Upper lobe of right lung (tissue), 1 donor: ENCODE measurements around the gene EHD1. TPM values are rescaled to one million over a fixed set of nuclear protein-coding genes. Genes with fewer than 3 reads are reported as not detected.

Experiments
- ATAC-seq: fragments of 200-7000 bp; cut with Tn5 transposase; one replicate; pipeline ENCODE4 v1.9.1; 2020; ENCODE audit warnings: mild to moderate bottlenecking, moderate library complexity
- DNase-seq: peaks from one replicate; pipeline ENCODE4 v3.0.0-alpha.2; 2020
- H3K27ac ChIP-seq: fragments of 200-600 bp; one replicate; pipeline ENCODE4 v1.8.0; 2022
- H3K27me3 ChIP-seq: fragments of 200-600 bp; one replicate; pipeline ENCODE4 v1.8.0; 2022; ENCODE audit warnings: mild to moderate bottlenecking
- H3K36me3 ChIP-seq: fragments of 200-600 bp; one replicate; pipeline ENCODE4 v1.8.0; 2022
- H3K4me1 ChIP-seq: fragments of 200-600 bp; one replicate; pipeline ENCODE4 v1.8.0; 2022
- H3K4me3 ChIP-seq: fragments of 200-600 bp; one replicate; pipeline ENCODE4 v1.8.0; 2022; ENCODE audit warnings: mild to moderate bottlenecking
- H3K9me3 ChIP-seq: fragments of 200-600 bp; one replicate; pipeline ENCODE4 v1.8.0; 2022
- intact Hi-C: fragments of 100-400 bp; cut with DNase I; formaldehyde crosslinking; loops from one replicate; pipeline ENCODE4 v1.11.0; 2022
- total RNA-seq: library from RNA; stranded (reverse); fragmentation: NEBNext Ultra II Directional; extraction: Animal tissue kit (Norgen Biotek cat#: 25700); gene quantifications from one replicate; pipeline ENCODE4 v1.2.1, GENCODE V29; 2021
- TF ChIP-seq, protein P1 (sequence below): fragments of 200-600 bp; IDR thresholded peaks from one replicate; pipeline ENCODE4 v1.8.0; 2022; ENCODE audit warnings: antibody characterized with exemption
- donor health status: DM: no; HTN: yes; CAD: no; lungs with severe emphysema.

The EHD1 gene
- total RNA-seq, 1 donor from 2014 or later = 94.6 TPM

DNA sequence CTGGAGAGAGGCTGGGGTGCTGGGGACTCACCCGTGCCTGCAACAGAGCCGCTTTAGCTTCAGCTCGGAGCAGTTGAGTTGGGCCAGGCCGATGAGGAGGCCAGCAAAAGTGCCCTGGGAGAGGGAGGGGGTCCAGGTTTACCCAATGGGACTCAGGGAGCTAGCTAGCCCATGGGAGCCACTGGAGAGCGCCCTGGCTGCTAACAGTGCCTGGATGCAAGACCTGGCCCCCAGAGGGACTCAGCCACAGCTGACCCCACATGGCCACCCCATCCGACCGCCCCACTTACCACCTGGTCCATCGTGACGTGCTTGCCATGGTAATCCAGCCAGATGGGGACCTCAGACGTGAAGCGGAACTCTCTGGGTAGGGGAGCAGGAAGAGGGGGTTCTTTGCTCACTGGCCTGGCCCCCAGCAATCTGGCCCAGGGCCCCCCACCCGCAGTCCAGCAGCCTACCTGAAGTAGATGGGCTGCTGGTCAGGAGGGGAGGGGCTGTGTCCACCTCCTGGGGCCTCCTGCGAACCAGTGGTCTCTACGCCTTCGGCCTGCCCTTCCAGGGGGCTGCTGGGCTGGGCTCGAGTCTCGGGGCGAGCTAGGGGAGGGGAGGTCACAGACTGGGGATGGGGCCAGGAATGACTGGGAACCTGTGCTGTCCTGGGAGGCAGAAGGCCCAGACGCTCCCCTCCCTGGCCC lies 19.1 kb upstream of the EHD1 start:
- H3K27me3 ChIP-seq = no peaks in the 10 kb centered on the region
- H3K4me1 ChIP-seq = peaks cover 6% of the 10 kb centered on the region
- intact Hi-C loops = no loop called here
- H3K4me3 ChIP-seq = no peak overlapping the region
- no peak for DNase-seq
- TF ChIP-seq, protein P1, sequence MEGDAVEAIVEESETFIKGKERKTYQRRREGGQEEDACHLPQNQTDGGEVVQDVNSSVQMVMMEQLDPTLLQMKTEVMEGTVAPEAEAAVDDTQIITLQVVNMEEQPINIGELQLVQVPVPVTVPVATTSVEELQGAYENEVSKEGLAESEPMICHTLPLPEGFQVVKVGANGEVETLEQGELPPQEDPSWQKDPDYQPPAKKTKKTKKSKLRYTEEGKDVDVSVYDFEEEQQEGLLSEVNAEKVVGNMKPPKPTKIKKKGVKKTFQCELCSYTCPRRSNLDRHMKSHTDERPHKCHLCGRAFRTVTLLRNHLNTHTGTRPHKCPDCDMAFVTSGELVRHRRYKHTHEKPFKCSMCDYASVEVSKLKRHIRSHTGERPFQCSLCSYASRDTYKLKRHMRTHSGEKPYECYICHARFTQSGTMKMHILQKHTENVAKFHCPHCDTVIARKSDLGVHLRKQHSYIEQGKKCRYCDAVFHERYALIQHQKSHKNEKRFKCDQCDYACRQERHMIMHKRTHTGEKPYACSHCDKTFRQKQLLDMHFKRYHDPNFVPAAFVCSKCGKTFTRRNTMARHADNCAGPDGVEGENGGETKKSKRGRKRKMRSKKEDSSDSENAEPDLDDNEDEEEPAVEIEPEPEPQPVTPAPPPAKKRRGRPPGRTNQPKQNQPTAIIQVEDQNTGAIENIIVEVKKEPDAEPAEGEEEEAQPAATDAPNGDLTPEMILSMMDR = no peak
- no peak for ATAC-seq
- H3K27ac ChIP-seq = no peak overlapping the region
- H3K9me3 ChIP-seq = no peaks in the 10 kb centered on the region
- H3K36me3 ChIP-seq = peaks cover 57% of the 10 kb centered on the region

DNA sequence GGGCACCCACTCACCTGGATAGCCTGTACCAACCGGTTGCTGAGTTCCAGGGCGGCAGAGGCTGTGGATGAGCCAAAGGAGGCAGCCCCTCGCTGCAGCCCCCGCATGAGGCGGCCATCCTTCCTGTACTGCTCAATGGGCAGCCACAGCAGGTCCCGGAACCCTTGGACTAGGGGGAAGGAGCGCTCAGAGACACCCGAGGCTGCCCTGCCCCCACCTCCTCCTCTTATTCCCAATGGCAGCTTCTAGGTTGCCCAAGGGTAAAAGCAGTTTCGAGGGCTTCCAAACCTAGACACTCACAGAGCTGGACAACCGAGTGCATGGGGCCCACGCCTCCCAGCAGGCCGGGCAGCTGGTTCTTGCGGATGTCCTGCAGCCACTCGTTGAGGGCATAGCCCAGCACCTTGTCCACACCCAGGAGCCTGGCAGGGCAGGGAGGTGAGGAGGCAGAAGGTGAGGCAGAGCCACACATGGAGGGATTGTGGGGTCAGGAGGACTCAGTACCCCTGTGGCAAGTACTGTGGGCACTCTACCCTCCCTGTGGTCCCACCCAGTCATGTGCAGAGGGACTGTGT lies 18.1 kb upstream of the EHD1 start:
- intact Hi-C loops = no loop called here
- H3K4me1 ChIP-seq = peaks cover 6% of the 10 kb centered on the region

DNA sequence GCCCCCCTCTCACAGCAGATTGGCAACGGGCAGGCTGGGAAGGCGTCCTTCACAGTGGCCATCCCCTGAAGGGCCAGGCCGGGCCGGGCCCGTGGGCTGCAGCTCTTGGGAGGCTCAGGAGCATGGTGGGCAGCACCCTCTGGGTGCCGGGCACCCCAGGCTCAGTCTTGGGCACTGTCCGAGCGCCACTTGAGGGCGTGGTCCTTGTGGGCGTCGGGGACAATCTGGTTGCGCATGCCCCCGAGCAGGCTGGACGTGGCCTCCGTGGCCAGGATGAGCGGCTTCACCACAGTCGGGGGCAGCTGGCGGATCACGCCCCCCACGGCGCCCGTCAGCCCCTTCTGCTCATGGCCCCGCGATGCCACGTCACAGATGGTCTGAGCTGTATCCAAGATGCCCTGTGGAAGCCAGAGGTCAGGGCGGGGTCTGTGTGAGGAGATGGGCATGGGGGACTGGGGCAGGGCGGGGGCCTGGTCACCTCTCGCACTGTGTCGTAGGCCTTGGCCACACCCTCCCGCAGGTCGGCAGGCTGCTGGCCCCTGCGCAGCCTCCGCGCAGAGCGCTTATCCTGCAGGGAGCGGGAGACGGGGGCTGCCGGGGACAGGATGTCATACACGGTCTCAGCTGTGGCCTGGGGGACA lies 16.5 kb upstream of the EHD1 start:
- DNase-seq = no peak

More for the DNA sequence above, 18.1 kb upstream of the EHD1 start:
- TF ChIP-seq, protein P1 = no peak
- Histone ChIP-seq H3K36me3 (peaks cover 47% of the 10 kb centered on the region), H3K27me3 (no peaks in the 10 kb centered on the region), H3K4me3 (no peak overlapping the region), H3K9me3 (no peaks in the 10 kb centered on the region), H3K27ac (no peak overlapping the region)
- DNase-seq = no peak
- ATAC-seq = no peak

DNA sequence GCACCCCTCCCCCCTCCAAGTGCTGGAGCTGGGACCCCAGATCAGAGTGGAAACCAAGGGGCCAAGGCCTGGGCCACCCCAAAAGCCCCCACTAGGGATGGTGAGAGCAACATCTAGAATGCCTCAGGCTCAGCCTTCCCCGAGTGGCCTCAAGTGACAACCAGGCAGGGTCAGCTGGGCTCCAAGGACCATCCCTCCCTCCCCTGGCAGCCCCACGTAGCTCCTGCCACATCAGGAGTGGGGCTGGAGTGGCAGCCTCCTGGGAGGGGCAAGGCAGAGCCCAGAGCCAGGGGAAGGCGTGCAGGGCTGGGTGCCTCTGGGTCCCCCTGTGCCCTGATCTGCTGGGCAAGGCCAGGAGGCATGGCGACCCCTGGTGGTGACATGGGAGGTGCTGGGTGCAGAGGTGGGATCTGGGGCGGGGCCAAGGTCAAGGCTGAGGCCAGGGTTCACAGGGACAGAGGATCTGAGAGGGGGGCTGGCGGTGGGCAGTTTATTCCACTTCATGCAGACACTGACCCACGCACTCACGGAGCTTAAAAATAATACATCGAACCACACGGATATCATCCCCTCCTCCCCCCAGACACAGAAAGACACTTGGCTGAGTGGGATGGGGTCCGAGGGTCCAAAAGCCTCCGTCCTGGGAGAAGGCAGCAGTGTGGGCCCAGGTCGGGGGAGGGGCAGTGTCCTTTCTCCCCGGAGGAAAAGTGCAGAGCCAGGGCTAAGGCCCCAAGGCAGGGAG lies 15.8 kb upstream of the EHD1 start:
- intact Hi-C loops = loop anchor here (5.0 kb wide), 1 partner anchor 47 kb away; no protein-coding TSS in a partner anchor
- peak; percentile 90 for ATAC-seq
- Histone ChIP-seq H3K4me1 (peaks cover 6% of the 10 kb centered on the region), H3K4me3 (no peak overlapping the region), H3K27ac (no peak overlapping the region), H3K9me3 (no peaks in the 10 kb centered on the region), H3K27me3 (no peaks in the 10 kb centered on the region), H3K36me3 (peaks cover 33% of the 10 kb centered on the region)
- DNase-seq = peak; percentile 94
- TF ChIP-seq, protein P1 = peak; percentile 90

More for the DNA sequence above, 16.5 kb upstream of the EHD1 start:
- Histone ChIP-seq H3K36me3 (peaks cover 34% of the 10 kb centered on the region), H3K27ac (no peak overlapping the region), H3K4me3 (no peak overlapping the region), H3K27me3 (no peaks in the 10 kb centered on the region), H3K9me3 (no peaks in the 10 kb centered on the region), H3K4me1 (peaks cover 6% of the 10 kb centered on the region)
- intact Hi-C loops = loop anchor here (5.0 kb wide), 1 partner anchor 48 kb away; no protein-coding TSS in a partner anchor
- TF ChIP-seq, protein P1 = no peak
- peak; percentile 1 for ATAC-seq

DNA sequence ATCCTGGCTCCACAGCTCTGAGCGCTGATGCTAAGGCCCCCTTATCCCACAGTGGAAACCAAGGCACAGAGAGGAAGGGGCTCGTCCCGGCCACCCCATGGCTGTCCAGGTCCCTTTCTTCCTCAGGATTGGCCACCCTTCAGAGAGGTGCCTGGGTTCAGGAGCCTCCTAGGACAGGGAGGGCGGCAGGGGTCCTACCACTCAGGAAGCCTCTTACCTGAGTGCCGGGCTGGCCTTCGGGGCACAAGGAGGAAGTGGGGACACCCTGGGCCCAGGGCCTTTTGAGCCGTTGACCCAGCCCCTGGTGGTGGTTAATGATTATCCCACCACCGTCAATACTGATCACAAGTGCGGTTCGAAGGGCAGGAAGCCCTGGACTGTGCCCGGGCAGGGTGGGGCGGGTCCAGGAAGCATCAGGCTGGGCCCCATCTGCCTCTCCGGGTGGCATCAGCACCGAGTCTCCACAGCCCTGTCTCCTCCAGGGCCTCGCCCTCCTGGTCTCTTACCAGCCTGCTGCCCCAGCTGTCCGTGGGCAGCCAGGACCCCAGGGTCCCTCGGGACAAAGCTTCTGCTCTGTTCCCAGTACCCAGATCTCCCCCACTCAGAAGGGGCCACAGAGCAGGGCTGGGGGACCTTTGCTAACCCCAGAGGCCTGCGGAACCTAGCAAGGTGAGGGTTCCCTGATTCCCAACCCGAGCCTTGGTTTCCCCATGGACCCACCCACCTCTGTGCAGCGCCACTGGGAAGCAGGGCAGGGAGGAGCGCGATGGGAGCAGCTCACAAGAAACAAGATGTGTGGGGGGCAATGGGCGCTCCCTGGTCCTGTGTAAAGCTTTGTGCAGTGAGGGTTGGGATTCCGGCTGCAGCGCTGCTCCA lies 15.0 kb upstream of the EHD1 start:
- ATAC-seq (no peak), DNase-seq (no peak)
- TF ChIP-seq, protein P1 = no peak
- H3K36me3 ChIP-seq = peaks cover 25% of the 10 kb centered on the region
- peaks cover 6% of the 10 kb centered on the region for H3K4me1 ChIP-seq
- no peaks in the 10 kb centered on the region for H3K9me3 ChIP-seq
- intact Hi-C loops = loop anchor here (5.0 kb wide), 1 partner anchor 46 kb away; no protein-coding TSS in a partner anchor
- no peak overlapping the region for H3K27ac ChIP-seq
- H3K4me3 ChIP-seq = no peak overlapping the region
- H3K27me3 ChIP-seq = no peaks in the 10 kb centered on the region
